Liver (tissue), 3 donors: ENCODE results near the gene HARBI1.

ENCODE experiments used
- CTCF ChIP-seq: fragments of 150-350 bp; IDR thresholded peaks from 2 replicates; pipeline ENCODE4 v1.5.1; 2017; ENCODE audit warnings: improper control_type of control experiment, low read depth, low read length; ENCODE audit not compliant: missing input control
- FOXA1 ChIP-seq: IDR thresholded peaks from 2 replicates; pipeline ENCODE4 v1.6.1; 2016; ENCODE audit warnings: antibody characterized with exemption
- HNF4A ChIP-seq, 2 donors: conservative IDR thresholded peaks; 2 replicates each; pipeline ENCODE4 v1.6.1; 2016; ENCODE audit warnings: antibody characterized with exemption in 2 of 2, mild to moderate bottlenecking in 2 of 2
- RAD21 ChIP-seq, 2 donors: IDR thresholded peaks; 2 replicates each; pipeline ENCODE4 v1.6.1; 2016; ENCODE audit warnings: antibody characterized with exemption in 2 of 2, mild to moderate bottlenecking in 2 of 2
- SP1 ChIP-seq: IDR thresholded peaks from 2 replicates; pipeline ENCODE4 v1.6.1; 2018; ENCODE audit warnings: antibody characterized with exemption, mild to moderate bottlenecking
- TAF1 ChIP-seq: conservative IDR thresholded peaks from 2 replicates; pipeline ENCODE4 v1.6.1; 2016; ENCODE audit warnings: antibody characterized with exemption, mild to moderate bottlenecking
- ZBTB33 ChIP-seq: IDR thresholded peaks from 2 replicates; pipeline ENCODE4 v1.6.1; 2016; ENCODE audit warnings: antibody characterized with exemption
- TF ChIP-seq, protein P1 (sequence below): IDR thresholded peaks from 2 replicates; pipeline ENCODE4 v1.6.1; 2016; ENCODE audit warnings: antibody characterized with exemption, mild to moderate bottlenecking
- donor health status: healthy.
- donor health status: healthy.

DNA sequence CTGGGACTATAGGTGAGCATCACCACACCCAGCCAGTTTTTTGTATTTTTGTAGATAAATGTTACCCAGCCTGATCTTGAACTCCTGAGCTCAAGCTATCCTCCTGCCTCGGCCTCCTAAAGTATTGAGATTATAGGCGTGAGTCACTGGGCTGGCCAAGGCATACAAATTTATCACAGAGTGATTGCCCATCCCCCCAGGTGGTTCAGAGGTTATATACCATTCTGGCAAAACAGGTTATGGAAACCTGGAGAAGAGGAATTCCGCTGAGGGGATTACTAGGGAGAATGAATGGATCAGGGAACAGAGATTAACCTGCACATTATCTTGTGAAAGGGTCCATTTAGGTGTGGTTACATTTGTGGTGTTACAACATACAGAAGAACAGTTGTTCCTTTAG, 8.4 kb upstream of the HARBI1 start:
- TF ChIP-seq FOXA1 (no peak), ZBTB33 (no peak), CTCF (no peak), RAD21 (IDR thresholded peaks at IDR 0.05) (no peak), SP1 (no peak), TAF1 (no peak), HNF4A (conservative IDR thresholded peaks at IDR 0.05) (no peak)
- TF ChIP-seq, protein P1, sequence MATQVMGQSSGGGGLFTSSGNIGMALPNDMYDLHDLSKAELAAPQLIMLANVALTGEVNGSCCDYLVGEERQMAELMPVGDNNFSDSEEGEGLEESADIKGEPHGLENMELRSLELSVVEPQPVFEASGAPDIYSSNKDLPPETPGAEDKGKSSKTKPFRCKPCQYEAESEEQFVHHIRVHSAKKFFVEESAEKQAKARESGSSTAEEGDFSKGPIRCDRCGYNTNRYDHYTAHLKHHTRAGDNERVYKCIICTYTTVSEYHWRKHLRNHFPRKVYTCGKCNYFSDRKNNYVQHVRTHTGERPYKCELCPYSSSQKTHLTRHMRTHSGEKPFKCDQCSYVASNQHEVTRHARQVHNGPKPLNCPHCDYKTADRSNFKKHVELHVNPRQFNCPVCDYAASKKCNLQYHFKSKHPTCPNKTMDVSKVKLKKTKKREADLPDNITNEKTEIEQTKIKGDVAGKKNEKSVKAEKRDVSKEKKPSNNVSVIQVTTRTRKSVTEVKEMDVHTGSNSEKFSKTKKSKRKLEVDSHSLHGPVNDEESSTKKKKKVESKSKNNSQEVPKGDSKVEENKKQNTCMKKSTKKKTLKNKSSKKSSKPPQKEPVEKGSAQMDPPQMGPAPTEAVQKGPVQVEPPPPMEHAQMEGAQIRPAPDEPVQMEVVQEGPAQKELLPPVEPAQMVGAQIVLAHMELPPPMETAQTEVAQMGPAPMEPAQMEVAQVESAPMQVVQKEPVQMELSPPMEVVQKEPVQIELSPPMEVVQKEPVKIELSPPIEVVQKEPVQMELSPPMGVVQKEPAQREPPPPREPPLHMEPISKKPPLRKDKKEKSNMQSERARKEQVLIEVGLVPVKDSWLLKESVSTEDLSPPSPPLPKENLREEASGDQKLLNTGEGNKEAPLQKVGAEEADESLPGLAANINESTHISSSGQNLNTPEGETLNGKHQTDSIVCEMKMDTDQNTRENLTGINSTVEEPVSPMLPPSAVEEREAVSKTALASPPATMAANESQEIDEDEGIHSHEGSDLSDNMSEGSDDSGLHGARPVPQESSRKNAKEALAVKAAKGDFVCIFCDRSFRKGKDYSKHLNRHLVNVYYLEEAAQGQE: no peak
